Kidney (tissue), 14 donors: ENCODE data around the gene RAI1. TPM values are rescaled to one million over a fixed set of nuclear protein-coding genes. Genes with fewer than 3 reads are reported as not detected.

Experiments
- DNase-seq, 5 donors: peaks; one replicate each; pipeline ENCODE4 v3.0.0-alpha.2; 2013 to 2020
- FAIRE-seq: peaks from 2 replicates; lab custom pipeline; 2012; peaks lifted over from hg19 to GRCh38; lab: Jason Lieb, UNC
- H3K27ac ChIP-seq, 2 donors: one replicate each; pipeline ENCODE4 v1.7.0; 2013; ENCODE audit warnings: low read depth in 2 of 2, low read length in 2 of 2, inconsistent platforms in 1 of 2
- H3K27me3 ChIP-seq: one replicate; pipeline ENCODE4 v1.7.1; 2013; ENCODE audit warnings: low read length, inconsistent platforms; ENCODE audit not compliant: control insufficient read depth, insufficient read depth
- H3K36me3 ChIP-seq, 3 donors: one replicate each; pipeline versions ENCODE4 v1.7.0 to v1.7.1; 2013; ENCODE audit warnings: low read length in 3 of 3, control low read depth in 1 of 3, inconsistent platforms in 1 of 3; ENCODE audit not compliant: insufficient read depth in 3 of 3, control insufficient read depth in 2 of 3
- H3K4me1 ChIP-seq, 3 donors: one replicate each; pipeline versions ENCODE4 v1.7.0 to v1.7.1; 2013; ENCODE audit warnings: low read length in 3 of 3, inconsistent platforms in 1 of 3, low read depth in 1 of 3; ENCODE audit not compliant: control insufficient read depth in 2 of 3, insufficient read depth in 2 of 3
- H3K4me3 ChIP-seq, 3 donors: one replicate each; pipeline versions ENCODE4 v1.7.0 to v1.8.1; 2013; ENCODE audit warnings: low read length in 3 of 3, control low read depth in 1 of 3, inconsistent platforms in 1 of 3
- H3K9ac ChIP-seq, 3 donors: one replicate each; pipeline versions ENCODE4 v1.7.0 to v1.7.1; 2013; ENCODE audit warnings: low read length in 3 of 3, control low read depth in 1 of 3, inconsistent platforms in 1 of 3
- H3K9me3 ChIP-seq, 3 donors: one replicate each; pipeline versions ENCODE4 v1.7.0 to v1.7.1; 2013; ENCODE audit warnings: low read length in 3 of 3, control low read depth in 1 of 3, inconsistent platforms in 1 of 3; ENCODE audit not compliant: control insufficient read depth in 2 of 3, insufficient read depth in 1 of 3
- intact Hi-C: fragments of 100-400 bp; cut with DNase I; formaldehyde crosslinking; loops from one replicate; pipeline ENCODE4 v1.11.1; 2022
- polyA plus RNA-seq: library from polyadenylated mRNA; stranded (reverse); fragments of 350-450 nt; fragmentation: Illumina TruSeq; extraction: RNeasy Lipid Tissue Mini Kit (QIAGEN cat#74804); gene quantifications from one replicate; pipeline ENCODE4 v1.2.3, GENCODE V29; 2014; ENCODE audit warnings: low read depth, low replicate concordance; ENCODE audit not compliant: insufficient read depth
- total RNA-seq: library from RNA; stranded (reverse); fragmentation: NEBNext Ultra II Directional; extraction: Animal tissue kit (Norgen Biotek cat#: 25700); gene quantifications from one replicate; pipeline ENCODE4 v1.2.1, GENCODE V29; 2021
- TF ChIP-seq, protein P1 (sequence below): IDR thresholded peaks from 3 replicates; pipeline ENCODE4 v1.5.1; 2012; ENCODE audit warnings: mild to moderate bottlenecking, moderate library complexity, borderline replicate concordance; ENCODE audit not compliant: insufficient read depth; ENCODE audit errors: extremely low read depth
- donor health status: control.
- donor health status: control.
- donor health status: control.
- donor health status: control.
- donor health status: control.
- donor health status: DM: yes; HTN: yes; CAD: no.
- donor health status: Normal renal cell carcinoma (clear cell type).

RAI1 gene
- total and polyA plus RNA-seq, 2 donors from 2014 or later = 6.7 to 50.5 TPM

GRCh38 chr17:17710728-17711541, 29.7 kb downstream of the RAI1 start:
- intact Hi-C loops = no loop called here
- no peak for FAIRE-seq
- H3K4me3 ChIP-seq = no peak overlapping the region
- H3K27ac ChIP-seq = peak overlapping the region; percentile 81 to 88
- H3K9ac ChIP-seq = peak overlapping the region in 1 of 3 donors; percentile 29
- H3K4me1 ChIP-seq = peaks cover 0 to 25% (median 17%) of the 10 kb centered on the region in 3 donors
- DNase-seq = peak; percentile 89 to 96 (median 91)
- H3K9me3 ChIP-seq = no peaks in the 10 kb centered on the region
- H3K36me3 ChIP-seq = no peaks in the 10 kb centered on the region
- no peaks in the 10 kb centered on the region for H3K27me3 ChIP-seq
- TF ChIP-seq, protein P1, sequence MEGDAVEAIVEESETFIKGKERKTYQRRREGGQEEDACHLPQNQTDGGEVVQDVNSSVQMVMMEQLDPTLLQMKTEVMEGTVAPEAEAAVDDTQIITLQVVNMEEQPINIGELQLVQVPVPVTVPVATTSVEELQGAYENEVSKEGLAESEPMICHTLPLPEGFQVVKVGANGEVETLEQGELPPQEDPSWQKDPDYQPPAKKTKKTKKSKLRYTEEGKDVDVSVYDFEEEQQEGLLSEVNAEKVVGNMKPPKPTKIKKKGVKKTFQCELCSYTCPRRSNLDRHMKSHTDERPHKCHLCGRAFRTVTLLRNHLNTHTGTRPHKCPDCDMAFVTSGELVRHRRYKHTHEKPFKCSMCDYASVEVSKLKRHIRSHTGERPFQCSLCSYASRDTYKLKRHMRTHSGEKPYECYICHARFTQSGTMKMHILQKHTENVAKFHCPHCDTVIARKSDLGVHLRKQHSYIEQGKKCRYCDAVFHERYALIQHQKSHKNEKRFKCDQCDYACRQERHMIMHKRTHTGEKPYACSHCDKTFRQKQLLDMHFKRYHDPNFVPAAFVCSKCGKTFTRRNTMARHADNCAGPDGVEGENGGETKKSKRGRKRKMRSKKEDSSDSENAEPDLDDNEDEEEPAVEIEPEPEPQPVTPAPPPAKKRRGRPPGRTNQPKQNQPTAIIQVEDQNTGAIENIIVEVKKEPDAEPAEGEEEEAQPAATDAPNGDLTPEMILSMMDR = no peak

DNA sequence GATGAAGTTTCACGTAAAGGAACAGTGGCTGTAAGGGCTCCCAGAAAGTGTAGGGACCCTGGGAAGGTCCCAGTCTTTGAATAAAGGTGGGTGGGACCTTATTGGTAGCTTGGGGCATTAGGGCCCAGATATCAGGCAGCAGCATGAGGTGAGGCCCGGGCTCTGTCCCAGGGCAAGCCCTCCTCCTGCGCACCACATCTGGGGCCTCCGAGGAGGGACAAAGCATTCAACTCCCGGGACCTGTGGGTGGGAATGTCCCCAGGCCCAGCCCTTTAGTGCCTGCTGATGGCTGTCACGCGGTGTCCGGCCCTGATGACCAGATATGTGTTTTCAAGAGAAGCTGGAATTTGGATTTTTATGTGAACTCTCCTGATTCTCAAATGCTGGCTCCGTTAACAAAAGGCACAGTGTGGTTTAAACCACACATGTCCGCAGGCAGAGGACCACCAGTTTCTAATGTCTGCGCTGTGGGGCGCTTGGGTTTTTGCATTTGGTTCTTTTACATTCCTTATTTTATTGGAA, 30.4 kb downstream of the RAI1 start:
- no peaks in the 10 kb centered on the region for H3K36me3 ChIP-seq
- no peak overlapping the region for H3K4me3 ChIP-seq
- intact Hi-C loops = no loop called here
- FAIRE-seq (no peak), DNase-seq (peak in 2 of 5 donors; percentile 27 to 56)
- TF ChIP-seq, protein P1 = no peak
- peaks cover 0 to 25% (median 17%) of the 10 kb centered on the region in 3 donors for H3K4me1 ChIP-seq
- H3K9ac ChIP-seq = peak overlapping the region in 2 of 3 donors; percentile 4 to 19
- H3K27ac ChIP-seq = peak overlapping the region; percentile 81 to 88
- no peaks in the 10 kb centered on the region for H3K27me3 ChIP-seq
- no peaks in the 10 kb centered on the region for H3K9me3 ChIP-seq

- H3K27ac ChIP-seq = peak overlapping the region; percentile 81 to 88
- no peak overlapping the region for H3K9ac ChIP-seq
- no peaks in the 10 kb centered on the region for H3K9me3 ChIP-seq
These were observed 31.1 kb downstream of the RAI1 start for GRCh38 chr17:17712268-17712924.

More at GRCh38 chr17:17712268-17712924, 31.1 kb downstream of the RAI1 start:
- Histone ChIP-seq H3K4me1 (peaks cover 0 to 31% (median 17%) of the 10 kb centered on the region in 3 donors), H3K36me3 (no peaks in the 10 kb centered on the region), H3K4me3 (no peak overlapping the region), H3K27me3 (no peaks in the 10 kb centered on the region)
- FAIRE-seq = no peak
- intact Hi-C loops = no loop called here
- TF ChIP-seq, protein P1 = no peak
- DNase-seq = no peak
